ENCODE measurements around the gene SPEM2.

Gene SPEM2

DNA sequence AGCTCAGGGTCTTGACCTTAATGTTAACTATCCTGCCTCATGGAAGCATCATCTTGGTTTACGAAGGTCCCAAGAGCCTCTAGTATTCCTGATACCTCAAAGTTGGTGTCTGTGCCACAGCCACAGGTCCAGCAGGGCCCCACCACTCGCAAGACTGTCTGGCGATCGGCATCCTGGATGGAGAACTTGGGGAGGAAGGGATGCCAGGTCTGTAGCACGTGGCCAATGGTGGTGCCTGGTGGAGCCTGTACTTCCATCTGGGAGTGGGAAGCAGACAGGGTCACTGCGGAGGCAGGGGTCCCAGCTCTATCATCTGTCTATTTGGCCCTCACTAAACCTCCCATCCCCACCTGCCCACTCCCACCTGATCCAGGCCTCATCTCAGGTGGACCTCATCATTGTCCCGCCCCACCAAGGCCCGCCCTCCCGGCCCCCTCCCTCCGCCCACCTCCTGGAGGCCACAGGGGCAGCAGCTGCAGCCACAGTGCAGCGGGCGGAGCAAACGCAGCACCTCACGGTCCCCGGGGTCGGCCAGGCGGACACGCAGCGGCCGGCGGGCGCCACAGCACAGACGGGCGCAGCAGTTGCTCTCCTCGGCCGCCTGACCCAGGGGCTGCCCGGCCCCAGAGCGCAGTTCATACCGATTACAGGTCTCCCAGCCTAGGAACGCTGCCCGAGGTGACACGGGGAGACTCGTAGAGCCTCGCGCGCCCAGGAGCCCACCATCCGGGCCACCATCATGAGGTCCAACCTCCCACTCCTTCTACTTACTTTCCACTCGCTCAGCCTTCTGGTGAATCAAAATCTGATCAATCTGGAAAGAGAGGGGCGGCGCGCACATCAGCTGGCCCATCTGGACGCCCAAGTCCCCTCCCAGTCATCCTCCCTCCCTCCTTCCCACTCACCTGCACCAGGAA lies 32.5 kb upstream of the SPEM2 start:
- H3K27ac ChIP-seq: peak overlapping the region; percentile 93
- POLR2A ChIA-PET (ENCODE audit: low non-redundant PET): no interaction called here
- CTCF ChIA-PET: interaction anchor here (0.7 kb wide), 1 partner anchor 37 kb away, joined by 4 read pairs; no protein-coding TSS in a partner anchor

DNA sequence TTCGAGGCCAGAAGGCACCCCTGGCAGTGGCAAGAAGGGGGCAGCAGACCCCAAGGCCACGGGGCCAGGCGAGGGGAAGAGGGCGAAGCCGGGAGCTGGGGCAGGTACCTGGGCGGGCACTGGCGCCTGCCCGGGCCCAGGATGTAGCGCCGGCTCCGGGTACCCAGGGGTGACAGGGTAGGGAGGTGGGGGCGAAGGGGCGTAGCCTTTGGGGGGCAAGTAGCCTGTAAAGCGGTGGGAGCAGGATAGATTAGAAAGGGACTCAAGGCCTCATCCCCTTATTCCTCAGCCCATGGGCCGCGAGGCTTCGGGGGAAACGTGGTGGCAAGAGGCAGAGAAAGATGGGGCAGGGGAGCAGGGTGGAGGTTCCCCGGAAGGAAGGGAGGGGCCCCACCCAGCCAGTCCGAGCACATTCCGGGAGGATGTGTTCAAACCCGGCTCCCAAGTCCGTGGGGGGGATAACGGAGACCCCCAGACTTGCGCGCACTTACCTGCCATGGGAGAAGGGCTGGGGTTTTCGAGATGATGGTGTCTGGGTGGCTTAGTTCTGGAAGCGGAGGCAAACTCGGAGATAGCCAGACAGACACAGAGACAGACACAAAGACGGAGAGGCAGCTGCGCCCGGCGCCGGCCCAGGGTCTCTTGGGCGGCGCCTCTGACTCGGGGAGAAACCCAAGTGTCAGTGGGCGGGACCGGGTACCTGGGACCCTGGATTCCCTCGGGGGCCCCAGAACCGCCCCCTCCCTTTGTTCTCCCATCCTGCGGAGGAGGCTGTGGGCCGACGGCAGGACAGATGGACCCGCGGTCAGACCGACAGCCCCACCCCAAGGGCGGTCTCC lies 31.6 kb upstream of the SPEM2 start:
- H3K27ac ChIP-seq: peak overlapping the region; percentile 93
- TF ChIP-seq, protein P1, sequence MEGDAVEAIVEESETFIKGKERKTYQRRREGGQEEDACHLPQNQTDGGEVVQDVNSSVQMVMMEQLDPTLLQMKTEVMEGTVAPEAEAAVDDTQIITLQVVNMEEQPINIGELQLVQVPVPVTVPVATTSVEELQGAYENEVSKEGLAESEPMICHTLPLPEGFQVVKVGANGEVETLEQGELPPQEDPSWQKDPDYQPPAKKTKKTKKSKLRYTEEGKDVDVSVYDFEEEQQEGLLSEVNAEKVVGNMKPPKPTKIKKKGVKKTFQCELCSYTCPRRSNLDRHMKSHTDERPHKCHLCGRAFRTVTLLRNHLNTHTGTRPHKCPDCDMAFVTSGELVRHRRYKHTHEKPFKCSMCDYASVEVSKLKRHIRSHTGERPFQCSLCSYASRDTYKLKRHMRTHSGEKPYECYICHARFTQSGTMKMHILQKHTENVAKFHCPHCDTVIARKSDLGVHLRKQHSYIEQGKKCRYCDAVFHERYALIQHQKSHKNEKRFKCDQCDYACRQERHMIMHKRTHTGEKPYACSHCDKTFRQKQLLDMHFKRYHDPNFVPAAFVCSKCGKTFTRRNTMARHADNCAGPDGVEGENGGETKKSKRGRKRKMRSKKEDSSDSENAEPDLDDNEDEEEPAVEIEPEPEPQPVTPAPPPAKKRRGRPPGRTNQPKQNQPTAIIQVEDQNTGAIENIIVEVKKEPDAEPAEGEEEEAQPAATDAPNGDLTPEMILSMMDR (conservative IDR thresholded peaks at IDR 0.05; ENCODE audit: low read depth): no peak
- ChIA-PET POLR2A (ENCODE audit: low non-redundant PET) (interaction anchor here (0.6 to 1.3 kb wide), 4 partner anchors 10 to 42 kb away, joined by 3 to 13 read pairs (median 4); partner anchors contain the start of genes TMEM256 and TMEM95), CTCF (interaction anchor here (0.7 to 2.3 kb wide), 3 partner anchors 32 to 43 kb away, joined by 3 to 7 read pairs (median 4); no protein-coding TSS in a partner anchor)
- peak; percentile 57 for DNase-seq (ENCODE audit: low spot score)

More for the DNA sequence above, 32.5 kb upstream of the SPEM2 start:
- TF ChIP-seq, protein P1 (conservative IDR thresholded peaks at IDR 0.05; ENCODE audit: low read depth): no peak
- DNase-seq (ENCODE audit: low spot score): no peak

DNA sequence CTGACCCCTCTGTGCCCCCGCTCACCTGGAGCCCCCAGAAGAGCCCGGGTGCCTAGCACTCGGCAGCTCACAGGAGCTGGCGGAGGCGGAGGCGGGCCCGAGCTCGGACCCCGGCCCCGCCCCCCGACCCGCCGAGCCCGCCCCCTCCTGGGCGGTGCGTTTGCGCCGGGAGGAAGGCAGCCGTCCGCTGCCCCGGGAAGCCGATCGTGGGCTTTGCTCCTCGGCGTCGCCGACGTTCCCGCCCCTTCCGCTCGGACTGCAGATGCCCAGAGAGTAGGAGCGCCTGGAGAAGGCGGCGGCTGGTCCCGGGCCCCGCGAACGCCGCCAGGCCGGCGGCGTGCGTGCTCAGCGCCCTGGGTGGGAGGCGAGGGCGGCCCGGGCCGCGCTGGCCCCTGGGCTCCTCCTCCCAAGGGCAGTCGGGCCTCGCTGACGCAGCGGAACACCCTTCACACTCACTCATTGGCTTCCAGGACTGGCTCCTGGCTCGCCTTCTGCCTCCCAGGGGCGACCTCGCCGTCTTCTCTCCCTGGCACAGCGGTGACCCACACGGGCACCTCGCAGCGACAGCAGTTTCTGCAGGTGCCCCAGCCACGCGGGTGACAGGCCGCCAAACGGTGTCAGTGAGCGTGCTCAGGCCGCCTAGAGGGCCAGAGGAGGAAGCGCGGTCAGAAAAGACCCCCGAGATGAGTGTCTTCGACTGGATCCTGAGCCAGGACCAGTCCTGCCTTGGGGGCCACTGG lies 30.8 kb upstream of the SPEM2 start, which contains the start of gene PLSCR3:
PLSCR3 (minus strand) TSS at position 74 of the 740 bp plus-strand sequence. CDS start 415 bp downstream, outside the sequence.
- CTCF ChIA-PET: interaction anchor here (1.0 to 2.3 kb wide), 2 partner anchors 33 to 42 kb away, joined by 3 to 7 read pairs; no protein-coding TSS in a partner anchor
- peak within 1 kb of the TSS; percentile 93 for H3K27ac ChIP-seq
- POLR2A ChIA-PET (ENCODE audit: low non-redundant PET): interaction anchor here (0.6 to 1.3 kb wide), 4 partner anchors 9 to 42 kb away, joined by 3 to 13 read pairs (median 4); partner anchors contain the start of genes TMEM256 and TMEM95
- TF ChIP-seq, protein P1 (conservative IDR thresholded peaks at IDR 0.05; ENCODE audit: low read depth): peak; percentile 17; the same call in 1 of the 2 replicates
- DNase-seq (ENCODE audit: low spot score): peak; percentile 79

DNA sequence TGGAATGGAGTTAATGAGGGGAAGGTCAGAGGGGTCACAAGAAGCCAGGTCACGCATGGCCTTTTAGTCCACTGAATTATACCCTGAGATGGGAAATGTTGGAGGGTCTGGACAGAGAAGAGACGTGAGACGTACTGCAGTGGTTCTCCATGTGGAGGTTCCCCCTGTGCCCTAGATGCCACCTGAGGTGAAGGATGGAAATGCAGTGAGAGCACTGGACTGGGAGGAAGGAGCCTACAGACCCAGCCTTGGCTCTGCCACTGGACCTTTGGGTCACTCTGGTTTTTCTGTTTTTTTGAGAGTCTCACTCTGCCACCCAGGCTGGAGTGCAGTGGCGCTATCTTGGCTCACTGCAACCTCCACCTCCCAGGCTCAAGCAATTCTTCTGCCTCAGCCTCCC lies 29.3 kb upstream of the SPEM2 start:
- ChIA-PET CTCF (no interaction called here), POLR2A (ENCODE audit: low non-redundant PET) (no interaction called here)
- DNase-seq (ENCODE audit: low spot score): no peak
- H3K27ac ChIP-seq: peak overlapping the region; percentile 19; the same call in 1 of the 2 replicates
- TF ChIP-seq, protein P1 (conservative IDR thresholded peaks at IDR 0.05; ENCODE audit: low read depth): no peak

DNA sequence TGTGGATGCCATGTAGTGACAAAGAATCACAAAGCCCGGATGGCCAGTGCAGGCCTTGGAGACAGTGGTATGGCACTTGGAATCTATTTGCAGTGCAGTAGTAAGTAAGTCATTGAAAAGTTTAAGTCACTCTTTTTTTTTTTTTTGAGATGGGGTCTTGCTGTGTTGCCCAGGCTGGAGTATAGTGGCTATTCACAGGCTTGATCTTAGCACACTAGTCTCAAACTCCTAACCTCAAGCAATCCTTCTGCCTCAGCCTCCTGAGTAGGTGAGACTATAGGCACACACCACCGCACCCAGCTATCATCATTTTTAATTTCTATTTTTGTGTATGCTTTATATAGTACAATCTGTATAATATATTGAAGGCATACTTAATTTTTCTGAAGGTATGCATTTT lies 26.8 kb upstream of the SPEM2 start:
- no peak for DNase-seq (ENCODE audit: low spot score)
- CTCF ChIA-PET: no interaction called here
- no peak overlapping the region for H3K27ac ChIP-seq
- TF ChIP-seq, protein P1 (conservative IDR thresholded peaks at IDR 0.05; ENCODE audit: low read depth): no peak
- POLR2A ChIA-PET (ENCODE audit: low non-redundant PET): no interaction called here
